Osteoblast (primary cell): ENCODE measurements around the gene DOCK10. TPM values are rescaled to one million over a fixed set of nuclear protein-coding genes. Genes with fewer than 3 reads are reported as not detected.

Source experiments
- DNase-seq: peaks from one replicate; pipeline ENCODE4 v3.0.0; 2011; ENCODE audit warnings: low spot score, mixed read lengths; ENCODE audit not compliant: insufficient read length; ENCODE audit errors: missing footprints
- H2AFZ ChIP-seq: 2 replicates; pipeline ENCODE4 v1.6.0; 2011; ENCODE audit warnings: mild to moderate bottlenecking, low read length
- H3K27ac ChIP-seq: 2 replicates; pipeline ENCODE4 v1.5.1; 2011; ENCODE audit warnings: mild to moderate bottlenecking, low read depth, low read length, moderate library complexity
- H3K27me3 ChIP-seq: 2 replicates; pipeline ENCODE4 v1.6.0; 2012; ENCODE audit warnings: mild to moderate bottlenecking, control low read depth, inconsistent platforms, low read length, moderate library complexity; ENCODE audit not compliant: insufficient read depth
- H3K36me3 ChIP-seq: 2 replicates; pipeline ENCODE4 v1.5.1; 2011; ENCODE audit warnings: mild to moderate bottlenecking, low read length, control low read depth, moderate library complexity; ENCODE audit not compliant: insufficient read depth
- H3K4me1 ChIP-seq: 2 replicates; pipeline ENCODE4 v1.5.1; 2011; ENCODE audit warnings: mild to moderate bottlenecking, low read length, control low read depth, moderate library complexity; ENCODE audit not compliant: insufficient read depth
- H3K4me2 ChIP-seq: 2 replicates; pipeline ENCODE4 v1.6.0; 2011; ENCODE audit warnings: mild to moderate bottlenecking, low read length; ENCODE audit not compliant: insufficient read depth
- H3K4me3 ChIP-seq: fragments of 200-600 bp; sonication (generic); 3 replicates; pipeline ENCODE4 v1.5.1; 2012; ENCODE audit warnings: mild to moderate bottlenecking, low read length, inconsistent platforms; ENCODE audit not compliant: insufficient read depth
- H3K79me2 ChIP-seq: 2 replicates; pipeline ENCODE4 v1.6.0; 2012; ENCODE audit warnings: mild to moderate bottlenecking, low read length, control low read depth, inconsistent platforms; ENCODE audit not compliant: insufficient read depth
- H3K9me3 ChIP-seq: 2 replicates; pipeline ENCODE4 v1.5.1; 2011; ENCODE audit warnings: low read depth, low read length, control low read depth
- H4K20me1 ChIP-seq: 2 replicates; pipeline ENCODE4 v1.6.0; 2012; ENCODE audit warnings: mild to moderate bottlenecking, low read length, control low read depth; ENCODE audit not compliant: insufficient read depth
- CTCF ChIP-seq: IDR thresholded peaks from 2 replicates; pipeline ENCODE4 v1.5.1; 2011; ENCODE audit warnings: mild to moderate bottlenecking, low read depth, low read length, moderate library complexity; ENCODE audit errors: extremely low read depth
- total RNA-seq: library from RNA; depleted of rRNA; stranded (reverse); fragments of >200 nt; gene quantifications from 2 replicates; pipeline ENCODE4 v1.2.3, GENCODE V29; 2012

Gene DOCK10
- 33.3 and 38.3 TPM in 2 replicates for total RNA-seq

- H3K27me3 ChIP-seq, result no peaks in the 10 kb centered on the region
- DNase-seq, result peak; percentile 94
These were observed at the start of gene DOCK10 for GRCh38 chr2:225041851-225042799. Gene DOCK10 (minus strand): TSS chr2:225042468. CDS start chr2:225042374, 94 bp downstream.

DNA sequence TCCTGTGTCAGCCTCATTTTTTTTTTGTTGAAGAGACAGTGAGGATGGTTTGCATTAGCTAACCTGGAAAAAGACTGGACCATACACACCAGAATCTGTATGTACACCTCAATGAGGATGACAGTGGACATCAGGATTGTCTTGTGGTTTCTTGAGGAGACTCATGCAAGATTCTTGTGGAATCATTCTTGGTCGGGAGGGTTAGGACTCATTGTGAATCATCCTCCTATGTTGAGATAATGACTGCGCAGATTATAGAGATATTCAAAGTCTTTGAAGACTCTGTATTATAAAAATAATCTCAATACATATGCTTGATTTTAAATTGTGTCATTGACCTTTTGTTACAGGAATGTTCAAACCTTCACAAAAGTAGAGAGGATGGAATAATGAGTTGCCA, 49.1 kb upstream of the DOCK10 start:
- Histone ChIP-seq H3K79me2 (no peaks in the 10 kb centered on the region), H4K20me1 (no peaks in the 10 kb centered on the region), H3K36me3 (no peaks in the 10 kb centered on the region), H3K4me2 (peak overlapping the region; percentile 58), H3K4me3 (peak overlapping the region; percentile 11), H3K27ac (peak overlapping the region; percentile 87), H3K27me3 (no peaks in the 10 kb centered on the region), H3K4me1 (peaks cover 27% of the 10 kb centered on the region), H3K9me3 (no peaks in the 10 kb centered on the region), H2AFZ (no peak overlapping the region)
- DNase-seq, result peak; percentile 77
- TF ChIP-seq CTCF, result no peak

More at GRCh38 chr2:225041851-225042799, at the start of gene DOCK10:
- Histone ChIP-seq H4K20me1 (peaks cover 20% of the 10 kb centered on the region), H2AFZ (peak within 1 kb of the TSS; percentile 92), H3K4me3 (peak within 1 kb of the TSS; percentile 79), H3K9me3 (no peaks in the 10 kb centered on the region), H3K79me2 (peaks cover 60% of the 10 kb centered on the region), H3K36me3 (no peaks in the 10 kb centered on the region), H3K4me1 (peaks cover 32% of the 10 kb centered on the region), H3K27ac (peak within 1 kb of the TSS; percentile 62), H3K4me2 (peak within 1 kb of the TSS; percentile 81)
- no peak for TF ChIP-seq CTCF

- peak overlapping the region; percentile 87 for H3K27ac ChIP-seq
- H4K20me1 ChIP-seq, result no peaks in the 10 kb centered on the region
- H3K4me2 ChIP-seq, result peak overlapping the region; percentile 58
These were observed 48.5 kb upstream of the DOCK10 start for GRCh38 chr2:225090746-225091145.

More at GRCh38 chr2:225090746-225091145, 48.5 kb upstream of the DOCK10 start:
- TF ChIP-seq CTCF, result no peak
- H3K27me3 ChIP-seq, result no peaks in the 10 kb centered on the region
- DNase-seq, result peak; percentile 26
- peaks cover 27% of the 10 kb centered on the region for H3K4me1 ChIP-seq
- no peaks in the 10 kb centered on the region for H3K9me3 ChIP-seq
- H2AFZ ChIP-seq, result no peak overlapping the region
- no peaks in the 10 kb centered on the region for H3K36me3 ChIP-seq
- H3K4me3 ChIP-seq, result no peak overlapping the region
- H3K79me2 ChIP-seq, result no peaks in the 10 kb centered on the region
